Measurements from ENCODE around the gene PCIF1. TPM values are rescaled to one million over a fixed set of nuclear protein-coding genes. Genes with fewer than 3 reads are reported as not detected.

Gene PCIF1
- total and polyA plus RNA-seq, 9 of the 15 experiments (the other 6 are each of a cell fraction or from before 2014, with no cell fraction given) = 5.8 to 29.4 (median 11.3) TPM

DNA sequence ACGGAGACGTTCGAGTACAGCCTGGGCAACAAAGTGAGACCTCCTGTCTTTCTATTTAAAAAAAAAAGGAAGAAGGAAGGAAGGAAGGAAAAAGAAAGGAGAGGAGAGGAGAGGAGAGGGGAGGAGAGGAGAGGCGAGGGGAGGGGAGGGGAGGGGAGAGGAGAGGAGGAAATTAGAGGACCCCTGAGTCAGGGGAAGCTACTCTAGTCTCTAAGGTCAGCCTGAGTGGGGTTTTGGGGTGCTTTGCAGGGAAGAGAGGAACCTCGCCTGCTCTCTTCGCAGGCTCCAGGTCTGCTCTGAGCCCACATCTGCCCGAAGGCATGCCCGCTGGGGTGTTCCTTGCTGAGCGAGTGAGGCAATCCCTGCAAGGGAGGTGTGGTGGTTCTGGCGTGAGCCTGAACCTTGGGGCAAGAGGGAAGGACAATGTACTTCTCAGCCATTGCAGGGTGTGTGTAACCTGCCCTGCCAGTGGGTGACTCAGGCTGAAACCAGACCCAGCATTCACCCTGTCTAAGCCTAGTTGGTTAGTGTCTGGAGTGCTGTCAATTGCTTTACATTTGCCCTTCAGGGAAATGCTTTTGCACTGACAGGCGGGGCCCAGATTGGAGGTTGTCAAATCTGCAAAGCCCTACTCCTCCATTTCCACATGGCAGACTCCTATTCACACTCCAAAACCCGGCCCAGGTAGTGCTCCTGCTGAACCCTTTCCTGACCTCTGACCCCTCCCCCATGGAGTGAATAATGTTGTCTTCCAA lies 58.9 kb downstream of the PCIF1 start:
- no peak overlapping the region for H3K4me3 ChIP-seq
- CTCF ChIA-PET (ENCODE audit: low intra/inter-chr PET ratio) = no interaction called here

GRCh38 chr20:45994761-45995493 lies 60.4 kb downstream of the PCIF1 start:
- no TSS peak for BruUV-seq (replicated peaks)
- H3K9ac ChIP-seq (ENCODE audit: insufficient read depth in 1 of 2, low read depth in 2 of 2, low read length in 2 of 2) = no peak overlapping the region
- CTCF ChIA-PET (ENCODE audit: low intra/inter-chr PET ratio) = interaction anchor here (0.6 kb wide), 1 partner anchor 19 kb away, joined by 4 read pairs; no protein-coding TSS in a partner anchor

More for the DNA sequence above, 58.9 kb downstream of the PCIF1 start:
- TF ChIP-seq TBL1XR1 (IDR thresholded peaks at IDR 0.05; ENCODE audit: low read length in 2 of 2) = no peak
- no peak for TF ChIP-seq ZNF551 (CRISPR knock-in tag; IDR thresholded peaks at IDR 0.05)
- no peak for TF ChIP-seq MED1 (CRISPR knock-in tag; IDR thresholded peaks at IDR 0.05; ENCODE audit: borderline replicate concordance)
- TF ChIP-seq NR2C1 (IDR thresholded peaks at IDR 0.05) = peak; percentile 41; the same call in 1 of the 2 replicates
- TF ChIP-seq NR2C1 (tag; IDR thresholded peaks at IDR 0.05) = 0 out of 2 replicates have a peak, but pooled peaks have one; percentile 22
- POLR2A ChIA-PET = interaction anchor here (1.2 kb wide), 1 partner anchor 10 kb away, joined by 3 read pairs; no protein-coding TSS in a partner anchor
- no peaks in the 10 kb centered on the region for H3K79me2 ChIP-seq (ENCODE audit: control insufficient read depth, insufficient read depth, low read length)
- H3K9ac ChIP-seq (ENCODE audit: insufficient read depth in 1 of 2, low read depth in 2 of 2, low read length in 2 of 2) = peak overlapping the region in 1 of 2 experiments; percentile 68; a peak in 1 of 4 replicates
- H4K20me1 ChIP-seq (replicated peaks; ENCODE audit: control insufficient read depth, insufficient read depth, low read length) = peaks cover 4% of the 10 kb centered on the region; the same call in 1 of the 2 replicates
- H3K36me3 ChIP-seq (ENCODE audit: control insufficient read depth, insufficient read depth, low read length) = no peaks in the 10 kb centered on the region
- H3K9me1 ChIP-seq (ENCODE audit: control insufficient read depth, insufficient read depth, low read length) = no peaks in the 10 kb centered on the region
- H3K4me1 ChIP-seq (replicated peaks in 1 of 2; ENCODE audit: control insufficient read depth in 2 of 2, insufficient read depth in 2 of 2, low read length in 2 of 2) = peaks cover 0 to 8% of the 10 kb centered on the region in 2 experiments; a peak in 1 of 5 replicates
- H2AFZ ChIP-seq (ENCODE audit: low read depth, low read length) = no peak overlapping the region
- FAIRE-seq (no peak), DNase-seq (ENCODE audit: extremely low read depth in 1 of 4, low spot score in 3 of 4) (no peak), ATAC-seq (peak; percentile 63)
- in situ Hi-C loops (cut with MboI) (no loop called here), intact Hi-C loops (cut with micrococcal nuclease) (no loop called here)
- no peaks in the 10 kb centered on the region for H3K9me3 ChIP-seq (replicated peaks; ENCODE audit: control insufficient read depth, insufficient read depth, low read depth, low read length)
- BruUV-seq (replicated peaks) = no TSS peak
- H3K27me3 ChIP-seq (ENCODE audit: control insufficient read depth in 2 of 2, insufficient read depth in 2 of 2, low read length in 2 of 2) = peaks cover 9 to 22% of the 10 kb centered on the region in 2 experiments; a peak in 4 of 5 replicates
- 26% methylated on average over 8 of the region's 12 CpGs for WGBS (ENCODE audit: insufficient coverage, low coverage, missing lambda C conversion rate)
- no peak overlapping the region for H3K4me2 ChIP-seq (ENCODE audit: insufficient read depth, low read length)
- H3K27ac ChIP-seq (ENCODE audit: extremely low read depth, low read depth, low read length) = no peak overlapping the region

More at GRCh38 chr20:45994761-45995493, 60.4 kb downstream of the PCIF1 start:
- in situ Hi-C loops (cut with MboI) (no loop called here), intact Hi-C loops (cut with micrococcal nuclease) (no loop called here)
- POLR2A ChIA-PET = no interaction called here
- no peak overlapping the region for H3K4me2 ChIP-seq (ENCODE audit: insufficient read depth, low read length)
- TF ChIP-seq ZNF316 (IDR thresholded peaks at IDR 0.05) (peak; percentile 37; the same call in 1 of the 2 replicates), ZNF232 (CRISPR knock-in tag; IDR thresholded peaks at IDR 0.05) (no peak), POLR2AphosphoS5 (IDR thresholded peaks at IDR 0.05; ENCODE audit: control insufficient read depth, insufficient read depth, low read depth, low read length) (no peak), CBFB (CRISPR knock-in tag; IDR thresholded peaks at IDR 0.05) (no peak), NR3C1 (CRISPR knock-in tag; IDR thresholded peaks at IDR 0.05) (no peak), ZNF324 (CRISPR knock-in tag; IDR thresholded peaks at IDR 0.05) (no peak), NFYB (IDR thresholded peaks at IDR 0.05; ENCODE audit: extremely low read depth, insufficient read length) (no peak)
- TF ChIP-seq, protein P1, sequence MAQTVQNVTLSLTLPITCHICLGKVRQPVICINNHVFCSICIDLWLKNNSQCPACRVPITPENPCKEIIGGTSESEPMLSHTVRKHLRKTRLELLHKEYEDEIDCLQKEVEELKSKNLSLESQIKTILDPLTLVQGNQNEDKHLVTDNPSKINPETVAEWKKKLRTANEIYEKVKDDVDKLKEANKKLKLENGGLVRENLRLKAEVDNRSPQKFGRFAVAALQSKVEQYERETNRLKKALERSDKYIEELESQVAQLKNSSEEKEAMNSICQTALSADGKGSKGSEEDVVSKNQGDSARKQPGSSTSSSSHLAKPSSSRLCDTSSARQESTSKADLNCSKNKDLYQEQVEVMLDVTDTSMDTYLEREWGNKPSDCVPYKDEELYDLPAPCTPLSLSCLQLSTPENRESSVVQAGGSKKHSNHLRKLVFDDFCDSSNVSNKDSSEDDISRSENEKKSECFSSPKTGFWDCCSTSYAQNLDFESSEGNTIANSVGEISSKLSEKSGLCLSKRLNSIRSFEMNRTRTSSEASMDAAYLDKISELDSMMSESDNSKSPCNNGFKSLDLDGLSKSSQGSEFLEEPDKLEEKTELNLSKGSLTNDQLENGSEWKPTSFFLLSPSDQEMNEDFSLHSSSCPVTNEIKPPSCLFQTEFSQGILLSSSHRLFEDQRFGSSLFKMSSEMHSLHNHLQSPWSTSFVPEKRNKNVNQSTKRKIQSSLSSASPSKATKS (CRISPR knock-in tag; IDR thresholded peaks at IDR 0.05) = no peak
- DNase-seq (ENCODE audit: extremely low read depth in 1 of 4, low spot score in 3 of 4) = no peak
- H3K79me2 ChIP-seq (ENCODE audit: control insufficient read depth, insufficient read depth, low read length) = no peaks in the 10 kb centered on the region
- no peak for ATAC-seq
- 19% methylated on average over 9 of the region's 9 CpGs for WGBS (ENCODE audit: insufficient coverage, low coverage, missing lambda C conversion rate)
- no peaks in the 10 kb centered on the region for H3K36me3 ChIP-seq (ENCODE audit: control insufficient read depth, insufficient read depth, low read length)
- no peak overlapping the region for H3K4me3 ChIP-seq
- no peak for FAIRE-seq
- peaks cover 15 to 23% of the 10 kb centered on the region in 2 experiments; a peak in 4 of 5 replicates for H3K27me3 ChIP-seq (ENCODE audit: control insufficient read depth in 2 of 2, insufficient read depth in 2 of 2, low read length in 2 of 2)
- no peaks in the 10 kb centered on the region for H3K9me1 ChIP-seq (ENCODE audit: control insufficient read depth, insufficient read depth, low read length)
- no peak overlapping the region for H3K27ac ChIP-seq (ENCODE audit: extremely low read depth, low read depth, low read length)
- H2AFZ ChIP-seq (ENCODE audit: low read depth, low read length) = no peak overlapping the region
- H4K20me1 ChIP-seq (replicated peaks; ENCODE audit: control insufficient read depth, insufficient read depth, low read length) = peaks cover 4% of the 10 kb centered on the region; the same call in 1 of the 2 replicates
- H3K4me1 ChIP-seq (replicated peaks in 1 of 2; ENCODE audit: control insufficient read depth in 2 of 2, insufficient read depth in 2 of 2, low read length in 2 of 2) = peaks cover 0 to 8% of the 10 kb centered on the region in 2 experiments; a peak in 1 of 5 replicates
- no peaks in the 10 kb centered on the region for H3K9me3 ChIP-seq (replicated peaks; ENCODE audit: control insufficient read depth, insufficient read depth, low read depth, low read length)

Data from K562 (cell line).